ENCODE results near the gene PDZD7.

The PDZD7 gene

DNA sequence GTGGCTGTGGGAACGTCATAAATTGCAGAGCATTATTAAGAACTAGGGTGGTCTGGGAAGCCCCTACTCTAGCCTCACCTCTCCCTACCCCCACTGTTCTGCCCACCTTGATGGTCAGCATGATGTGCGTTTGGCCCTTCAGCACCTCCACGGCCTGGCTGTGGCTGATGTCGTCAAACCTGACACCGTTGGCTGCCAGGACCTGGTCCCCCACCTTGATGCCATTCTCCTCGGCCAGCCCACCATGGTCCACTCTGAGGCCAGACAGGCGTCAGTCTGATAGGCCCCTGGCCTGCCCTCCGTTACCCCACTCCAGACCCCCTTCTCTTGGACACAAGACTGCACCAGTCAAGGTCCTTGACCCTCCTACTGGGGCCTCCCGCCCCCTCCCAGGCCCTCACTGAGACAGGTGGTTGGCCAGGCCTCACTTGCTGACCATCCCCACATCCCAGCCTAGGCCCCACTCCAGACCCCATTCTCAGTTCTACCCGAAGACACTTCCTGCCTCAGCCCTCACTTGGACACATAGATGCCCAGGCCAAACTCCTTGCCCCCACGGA is 9.2 kb downstream of the PDZD7 start:
- in situ Hi-C loops (cut with HindIII; ENCODE audit: low sequenced_read_pairs), result no loop called here

DNA sequence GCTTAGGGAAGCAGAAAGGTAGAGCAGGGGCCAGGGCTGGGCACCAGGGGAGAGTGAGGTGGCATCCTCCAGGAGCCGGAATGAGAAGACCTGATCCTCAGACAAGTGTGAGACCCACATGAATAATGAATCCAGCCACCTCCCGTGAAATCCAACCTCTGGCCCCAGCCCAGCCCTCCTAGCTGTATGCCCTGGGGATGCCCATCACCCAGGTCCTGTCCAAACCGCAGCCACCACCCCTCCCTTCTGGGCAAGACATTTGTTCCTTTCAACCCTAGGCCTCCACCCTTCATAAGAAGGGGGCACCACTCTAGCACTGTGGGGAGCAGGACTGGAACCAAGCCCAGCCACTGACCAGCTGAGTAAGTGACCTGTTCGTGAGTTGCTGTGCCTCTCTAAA is 9.7 kb downstream of the PDZD7 start:
- in situ Hi-C loops (cut with HindIII; ENCODE audit: low sequenced_read_pairs), result no loop called here

DNA sequence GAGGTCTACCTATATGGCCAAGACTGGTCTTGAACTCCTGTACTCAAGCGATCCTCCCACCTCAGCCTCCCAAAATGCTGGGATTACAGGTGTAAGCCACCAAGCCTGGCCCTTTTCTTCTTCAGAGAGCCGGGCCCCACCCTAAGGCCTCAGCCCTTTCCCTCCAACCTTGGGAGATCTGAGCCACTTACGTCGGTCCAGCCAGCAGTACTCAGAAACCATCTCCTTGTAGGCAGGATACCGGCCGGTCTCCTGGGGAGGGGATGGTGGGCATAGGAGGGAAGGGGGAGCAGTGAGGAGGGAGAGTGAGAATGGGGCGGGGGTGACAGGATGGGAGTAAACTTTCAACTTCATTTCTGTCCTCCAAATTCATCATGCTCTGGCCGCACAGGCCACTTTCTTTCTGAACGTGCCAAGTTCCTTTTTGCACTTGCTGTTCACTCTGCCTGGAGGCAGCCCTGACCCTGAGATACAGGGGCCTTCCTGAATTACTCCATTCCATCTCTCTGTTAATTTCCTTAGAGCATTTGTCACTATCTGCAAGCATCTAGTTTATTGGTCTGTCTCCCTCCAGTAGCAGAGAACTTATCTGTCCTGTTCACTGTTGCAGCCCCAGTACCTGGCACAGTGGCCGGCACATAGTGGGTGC is 10.4 kb downstream of the PDZD7 start:
- in situ Hi-C loops (cut with HindIII; ENCODE audit: low sequenced_read_pairs), result no loop called here

DNA sequence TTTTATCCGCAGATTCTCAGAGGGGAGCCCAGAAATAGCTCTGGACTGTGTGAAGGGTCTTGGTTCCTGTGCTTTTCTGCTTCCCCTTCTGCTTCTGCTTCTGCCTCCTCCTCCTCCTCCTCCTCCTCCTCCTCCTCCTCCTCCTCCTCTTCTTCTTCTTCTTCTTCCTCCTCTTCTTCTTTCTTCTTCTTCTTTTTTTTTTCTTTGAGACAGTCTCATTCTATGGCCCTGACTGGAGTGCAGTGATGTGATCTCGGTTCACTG is 11.6 kb downstream of the PDZD7 start:
- in situ Hi-C loops (cut with HindIII; ENCODE audit: low sequenced_read_pairs), result no loop called here

DNA sequence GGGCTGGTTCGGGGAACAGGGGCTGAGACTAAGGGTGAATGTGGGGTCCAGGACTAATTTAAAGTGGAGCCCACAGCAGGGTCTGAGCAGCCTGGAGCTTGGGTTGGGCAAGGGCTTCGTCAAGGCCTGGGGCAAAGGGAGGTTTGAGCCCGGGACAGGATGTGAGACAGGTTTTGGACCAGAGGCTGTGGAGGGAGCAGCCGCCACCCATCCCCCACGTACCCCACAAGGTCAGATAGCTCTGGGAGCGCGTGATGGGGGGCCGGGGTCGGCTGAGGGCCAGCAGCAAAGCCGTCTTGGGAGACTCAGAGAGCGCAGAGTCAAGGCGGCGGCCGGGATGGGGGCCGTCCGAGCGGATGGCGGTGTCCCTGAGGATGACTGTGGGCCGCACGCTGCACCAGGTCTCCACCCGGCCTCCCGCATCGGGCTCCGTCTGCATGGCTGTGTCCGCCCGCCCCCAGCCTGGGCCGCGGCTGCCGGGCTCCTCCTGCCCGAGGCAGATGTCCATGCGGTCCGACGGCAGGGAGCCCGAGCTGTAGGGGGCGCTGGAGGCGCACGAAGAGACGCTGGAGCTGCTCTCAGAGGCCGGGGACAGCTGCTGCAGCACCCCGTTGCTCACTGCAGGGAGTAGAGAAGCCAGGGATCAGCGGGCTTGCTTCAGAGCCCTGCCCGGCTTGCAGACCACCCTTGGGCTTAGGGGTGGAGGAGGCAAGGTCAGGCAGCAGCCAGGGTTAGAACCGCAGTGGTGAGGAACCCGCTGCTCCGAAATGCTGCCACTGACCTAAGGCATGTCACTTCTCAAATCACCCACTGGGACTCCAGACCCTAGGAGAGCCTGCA is 12.1 kb downstream of the PDZD7 start:
- in situ Hi-C loops (cut with HindIII; ENCODE audit: low sequenced_read_pairs), result no loop called here

DNA sequence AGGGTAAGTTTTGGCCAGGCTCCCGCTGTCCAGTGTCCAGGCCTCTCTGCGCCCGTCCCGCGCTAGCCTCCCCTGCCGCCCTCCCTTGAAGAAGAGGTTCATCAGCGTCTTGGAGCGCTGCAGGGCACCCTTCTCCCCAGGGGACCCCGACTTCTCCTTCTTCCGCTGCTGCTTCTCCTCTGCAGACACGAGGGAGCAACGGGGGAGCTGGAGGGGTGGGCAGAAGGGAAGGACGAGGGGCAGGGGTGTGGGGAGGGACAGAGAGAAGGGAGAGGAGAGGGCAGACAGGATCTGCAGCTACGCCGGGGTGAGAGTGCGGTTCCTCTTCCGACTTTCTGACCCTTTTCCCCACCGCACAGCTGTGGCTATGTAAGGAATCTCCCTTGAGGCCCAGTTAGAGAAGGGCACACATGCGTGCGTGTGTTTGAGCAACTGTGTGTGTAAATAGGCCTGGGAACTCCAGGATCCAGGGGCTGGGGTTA is 12.8 kb downstream of the PDZD7 start:
- in situ Hi-C loops (cut with HindIII; ENCODE audit: low sequenced_read_pairs), result no loop called here

DNA sequence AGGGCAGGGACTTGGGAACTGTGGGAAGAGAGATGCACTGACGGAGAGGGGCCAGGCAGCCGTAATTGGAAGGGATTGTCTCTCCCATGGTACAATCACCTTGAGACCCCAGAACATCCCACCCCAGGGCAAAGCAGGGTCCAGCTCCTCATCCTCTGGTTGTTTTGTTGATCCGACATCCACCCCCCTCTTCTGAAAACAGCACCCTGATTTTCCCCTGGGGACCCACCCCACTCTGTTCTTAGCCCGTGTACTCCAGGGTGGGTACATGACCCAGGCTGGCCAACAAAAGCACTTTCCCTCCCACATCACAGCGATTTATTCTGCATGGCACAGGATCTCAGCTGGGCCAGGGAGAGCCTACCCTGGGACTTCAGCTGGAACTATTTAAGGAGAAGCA is 14.1 kb downstream of the PDZD7 start:
- in situ Hi-C loops (cut with HindIII; ENCODE audit: low sequenced_read_pairs), result no loop called here

DNA sequence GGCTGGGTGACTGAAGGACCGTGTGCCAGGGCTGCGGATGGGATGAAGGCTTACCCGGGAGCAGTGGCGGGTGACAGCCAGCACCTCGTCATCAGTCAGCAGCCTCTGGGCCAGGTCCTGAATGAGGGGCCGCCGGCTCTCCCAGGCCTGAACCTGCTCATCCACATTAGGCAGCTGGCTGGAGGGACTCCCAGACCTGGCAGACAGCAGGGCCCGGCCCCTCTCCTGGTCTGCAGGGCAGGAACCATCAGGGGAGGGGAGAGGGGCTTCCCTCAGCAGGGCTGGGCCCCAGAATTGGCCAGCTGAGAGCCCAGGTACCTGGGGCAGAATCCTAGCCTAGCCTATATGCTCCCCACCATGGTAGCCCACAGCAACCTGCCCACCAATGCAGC is 15.4 kb downstream of the PDZD7 start:
- in situ Hi-C loops (cut with HindIII; ENCODE audit: low sequenced_read_pairs), result no loop called here

DNA sequence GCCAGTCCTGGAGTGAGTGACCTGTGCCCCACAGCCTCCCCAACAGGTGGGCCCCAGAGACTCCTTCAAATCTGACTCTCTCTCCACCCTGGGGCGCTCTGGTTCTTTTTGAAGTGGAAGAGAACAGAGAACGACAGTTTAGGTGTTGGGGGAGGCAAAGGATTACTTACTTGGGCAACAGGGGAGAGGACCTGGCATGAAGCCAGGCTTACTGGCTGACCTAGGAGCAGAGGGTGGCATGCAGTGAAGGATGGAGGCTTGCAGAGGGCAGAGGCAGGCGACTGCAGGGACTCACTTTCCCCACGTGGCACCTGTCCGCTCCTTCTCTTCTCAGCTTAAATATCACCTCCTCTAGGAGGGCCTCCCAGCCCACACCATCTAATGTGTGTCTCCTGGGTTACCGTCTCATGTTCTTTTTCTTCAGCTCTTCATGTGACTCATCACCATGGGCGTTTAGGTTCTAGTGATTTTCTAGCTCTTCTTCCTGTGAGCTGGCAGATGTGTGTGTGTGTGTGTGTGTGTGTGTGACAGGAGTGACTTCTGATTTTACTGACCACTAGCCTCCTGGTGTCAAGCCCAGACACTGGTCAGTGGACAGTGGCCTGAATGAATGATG is 15.9 kb downstream of the PDZD7 start:
- in situ Hi-C loops (cut with HindIII; ENCODE audit: low sequenced_read_pairs), result no loop called here

DNA sequence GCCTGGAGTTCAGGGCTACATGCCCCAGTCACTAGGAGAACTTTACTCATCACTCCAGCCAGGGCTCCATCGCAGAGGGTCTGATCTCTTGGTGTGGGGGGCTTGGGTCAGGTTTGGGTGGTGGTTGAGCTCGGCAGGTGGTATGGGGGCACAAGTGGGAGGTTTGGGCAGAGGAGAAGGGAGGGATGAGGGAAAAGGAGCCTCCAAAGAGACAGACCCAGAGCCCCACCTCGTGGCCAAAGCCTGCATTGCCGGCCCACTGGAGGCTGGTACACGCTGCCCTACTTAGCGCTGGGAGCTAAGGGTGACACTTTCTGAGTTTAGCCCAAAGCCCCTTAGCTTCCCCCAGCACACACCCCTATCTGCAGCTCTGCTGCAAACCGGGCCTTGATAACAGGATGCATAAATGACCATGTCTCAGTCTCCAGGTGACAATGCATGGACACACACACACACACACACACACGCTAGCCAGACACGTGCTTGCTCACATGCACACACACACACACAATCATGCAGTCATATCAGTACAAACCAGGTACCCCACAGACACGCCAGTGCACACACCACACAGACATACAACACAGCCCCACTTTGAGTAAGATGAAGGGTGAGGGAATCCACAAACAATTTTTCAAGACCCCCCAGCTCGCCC is 16.6 kb downstream of the PDZD7 start:
- in situ Hi-C loops (cut with HindIII; ENCODE audit: low sequenced_read_pairs), result no loop called here

DNA sequence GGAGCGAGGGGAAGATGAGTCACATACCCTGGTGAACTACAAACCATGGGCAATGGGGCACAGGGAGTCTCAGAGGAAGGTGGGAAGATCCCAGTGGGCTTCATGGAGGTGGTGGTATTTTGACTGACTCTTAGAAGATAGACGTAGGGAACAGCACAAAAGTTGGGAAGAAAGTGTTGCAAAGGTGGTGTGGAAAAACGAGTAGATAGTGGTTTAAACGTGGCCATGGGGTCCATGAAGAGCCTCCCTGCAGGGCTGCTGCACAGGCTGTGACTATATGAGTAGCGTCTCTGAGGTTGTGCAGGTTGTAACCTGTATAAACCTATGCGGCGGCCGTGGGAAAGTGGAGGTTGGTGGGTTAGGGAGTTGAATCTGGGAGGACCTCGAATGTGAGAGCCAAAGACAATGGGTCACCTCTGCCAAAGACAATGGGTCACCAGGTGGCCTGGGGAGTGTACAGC is 17.5 kb downstream of the PDZD7 start:
- in situ Hi-C loops (cut with HindIII; ENCODE audit: low sequenced_read_pairs), result no loop called here

DNA sequence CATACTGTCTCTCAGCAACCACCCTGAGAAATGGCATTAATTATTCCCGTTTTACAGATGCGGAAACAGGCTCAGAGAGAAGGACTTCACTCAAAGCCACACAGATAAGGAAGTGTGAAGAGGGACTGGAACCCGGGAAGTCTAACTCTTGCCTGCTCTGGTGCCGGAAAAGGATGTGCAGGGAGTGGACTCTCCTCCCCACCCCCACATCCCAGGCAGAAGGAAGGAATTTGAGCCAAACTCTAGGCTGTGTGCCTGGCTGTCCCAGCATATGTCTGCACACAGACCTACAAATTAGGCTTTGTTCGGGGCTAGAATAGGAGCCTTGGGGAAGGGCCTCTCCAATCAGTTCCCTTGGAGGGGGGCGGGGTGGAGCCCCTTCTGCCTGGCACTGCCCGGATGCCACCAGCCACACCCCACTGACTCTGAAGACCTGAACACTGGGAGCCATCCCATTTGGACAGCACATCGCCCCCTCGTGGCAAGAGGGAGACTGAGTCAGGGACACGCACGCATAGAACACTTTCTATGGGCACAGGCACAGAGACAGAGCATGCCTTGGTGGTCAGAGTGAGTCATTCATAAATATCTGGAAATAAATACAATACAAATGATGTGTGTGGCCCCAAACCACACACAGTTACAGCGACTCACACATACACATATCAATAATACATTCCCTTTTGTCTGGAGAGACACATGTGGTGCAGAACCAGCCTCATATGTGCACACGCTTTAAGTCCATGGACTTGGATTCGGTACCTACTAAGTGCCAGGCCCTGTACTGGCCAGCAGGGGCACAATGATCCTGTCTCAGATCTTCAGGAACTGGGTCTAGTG is 18.2 kb downstream of the PDZD7 start:
- in situ Hi-C loops (cut with HindIII; ENCODE audit: low sequenced_read_pairs), result no loop called here

DNA sequence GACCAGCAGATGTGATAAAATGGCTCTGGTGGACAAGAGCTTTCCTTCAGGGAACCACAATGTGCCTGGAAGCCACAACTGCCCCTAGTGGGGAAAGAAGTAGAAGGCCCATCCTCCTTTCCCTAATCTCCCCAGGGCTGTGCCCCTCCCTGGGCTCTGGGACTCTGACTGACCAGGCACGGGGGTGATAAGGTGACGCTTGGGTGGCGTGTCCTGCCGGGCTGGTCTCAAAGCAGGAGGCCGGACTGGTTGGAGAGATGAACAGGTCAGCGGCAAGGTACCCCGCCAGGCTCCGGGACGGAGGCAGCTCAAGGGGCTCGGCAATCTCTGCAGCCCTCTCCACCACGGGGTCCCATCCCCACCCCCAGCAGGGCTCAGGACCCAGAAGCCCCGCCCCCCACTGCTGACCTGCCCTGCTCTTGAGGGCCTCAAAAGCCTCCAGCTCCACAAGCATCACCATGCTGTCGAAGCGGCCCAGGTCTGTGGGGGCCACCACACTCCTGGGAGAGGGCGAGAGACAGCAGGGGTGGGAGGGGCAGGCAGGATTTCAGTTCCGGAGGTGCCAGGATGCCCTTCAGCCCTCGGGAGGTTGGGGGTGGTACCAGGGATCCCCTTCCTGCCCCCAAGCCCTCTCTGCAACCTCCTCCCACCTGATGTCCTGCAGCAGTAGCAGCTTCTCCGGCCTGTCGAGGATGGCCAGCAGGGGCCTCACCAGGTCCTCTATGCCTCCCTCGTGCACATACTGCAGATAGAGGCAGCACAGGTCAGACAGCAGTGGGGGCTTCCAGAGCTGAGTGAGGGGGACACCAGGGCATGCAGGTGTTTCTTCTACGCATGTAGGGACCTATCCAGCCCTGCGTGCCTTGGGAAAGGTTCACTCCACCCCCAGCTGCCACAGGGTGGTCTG is 19.2 kb downstream of the PDZD7 start:
- in situ Hi-C loops (cut with HindIII; ENCODE audit: low sequenced_read_pairs), result no loop called here

DNA sequence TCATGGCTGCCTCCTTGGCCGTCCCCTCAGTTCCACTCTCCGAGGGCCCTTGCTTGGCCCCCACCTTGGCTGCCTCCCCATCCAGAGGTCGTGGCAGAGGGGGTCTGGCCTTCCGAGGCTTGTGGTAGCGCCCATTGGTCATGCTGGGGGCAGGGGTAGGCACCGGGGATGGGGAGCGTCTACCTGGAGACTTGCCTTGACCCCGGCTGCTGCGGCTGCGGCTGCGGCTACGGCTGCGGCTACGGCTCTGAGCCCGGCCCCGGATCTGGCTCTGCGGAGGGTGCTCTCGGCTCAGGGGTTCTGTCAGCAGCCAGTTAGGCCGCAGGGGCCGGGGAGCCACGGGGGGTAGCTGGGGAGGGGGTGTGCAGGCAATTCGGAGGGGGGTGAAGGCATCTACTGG is 20.6 kb downstream of the PDZD7 start:
- in situ Hi-C loops (cut with HindIII; ENCODE audit: low sequenced_read_pairs), result no loop called here

DNA sequence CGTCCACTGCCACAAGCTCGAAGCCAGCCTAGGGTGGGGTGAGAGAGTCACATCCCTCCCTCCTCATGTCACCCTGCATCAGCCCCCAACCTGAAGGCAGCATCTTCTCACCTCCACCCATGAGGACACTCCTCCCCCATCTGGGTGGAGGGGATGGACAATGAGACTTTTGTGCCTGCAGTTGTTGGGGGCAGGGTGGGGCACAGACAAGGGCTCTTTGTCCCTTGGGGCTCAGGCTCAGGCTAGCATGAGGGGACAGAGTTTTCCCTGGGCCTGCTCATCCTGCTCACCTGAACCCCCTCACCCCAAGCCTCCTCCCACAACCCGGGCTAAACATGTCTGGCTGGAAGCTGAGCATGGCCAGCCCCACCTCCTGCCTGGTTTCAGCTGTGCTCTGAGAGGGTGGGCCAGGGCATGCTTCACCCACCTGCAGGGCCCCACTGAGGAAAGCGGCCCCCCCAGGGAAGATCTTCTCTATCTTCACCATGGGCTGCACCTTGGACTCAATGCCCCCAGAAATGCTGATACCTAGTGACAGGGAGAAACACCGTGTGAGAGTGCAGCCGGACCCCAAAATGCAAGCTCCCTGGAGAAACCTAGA is 22.0 kb downstream of the PDZD7 start:
- in situ Hi-C loops (cut with HindIII; ENCODE audit: low sequenced_read_pairs), result no loop called here

DNA sequence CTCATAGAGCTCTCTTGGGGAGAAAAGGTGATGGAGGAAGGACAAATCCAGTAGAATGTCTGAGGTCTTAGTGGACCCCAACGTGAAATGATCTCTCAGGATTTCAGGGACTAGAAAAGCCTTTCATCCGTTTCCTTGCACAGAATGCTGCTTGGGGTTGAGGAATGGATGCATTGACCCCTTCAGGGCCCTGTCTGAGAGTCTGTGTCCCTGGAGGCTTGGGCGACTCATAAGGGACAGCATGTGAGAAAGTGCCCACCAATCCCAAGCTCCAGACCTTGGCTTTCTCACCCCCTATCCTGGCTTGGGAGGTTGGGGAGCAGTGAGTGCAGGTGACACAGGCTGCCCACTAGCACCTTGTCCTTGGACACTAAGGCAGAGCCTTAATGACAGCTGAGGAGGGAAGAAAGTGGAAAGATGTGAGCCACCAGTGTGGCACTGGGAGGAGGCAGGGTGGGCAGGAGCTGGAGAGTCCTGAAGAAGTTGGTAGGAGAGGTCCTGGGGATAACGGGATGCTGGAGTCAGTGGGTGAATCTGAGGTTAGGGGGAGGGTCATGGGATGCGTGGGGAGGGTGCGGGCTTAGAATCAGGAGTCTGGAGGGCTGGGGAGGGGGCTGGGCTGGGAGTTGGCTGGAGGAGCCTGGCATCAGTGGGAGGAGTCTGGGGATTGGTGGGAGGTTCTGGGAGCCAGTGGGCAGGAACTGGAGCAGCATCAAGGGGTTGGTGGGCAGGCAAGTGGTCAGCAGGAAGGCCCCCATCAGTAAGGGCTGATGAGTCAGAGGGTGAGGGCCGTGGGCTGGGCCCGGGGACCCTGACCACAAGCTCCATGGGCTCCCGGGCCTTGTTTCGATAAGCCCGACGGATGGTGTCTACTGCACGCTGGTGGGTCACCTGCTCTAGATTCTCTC is 22.8 kb downstream of the PDZD7 start:
- in situ Hi-C loops (cut with HindIII; ENCODE audit: low sequenced_read_pairs), result no loop called here

DNA sequence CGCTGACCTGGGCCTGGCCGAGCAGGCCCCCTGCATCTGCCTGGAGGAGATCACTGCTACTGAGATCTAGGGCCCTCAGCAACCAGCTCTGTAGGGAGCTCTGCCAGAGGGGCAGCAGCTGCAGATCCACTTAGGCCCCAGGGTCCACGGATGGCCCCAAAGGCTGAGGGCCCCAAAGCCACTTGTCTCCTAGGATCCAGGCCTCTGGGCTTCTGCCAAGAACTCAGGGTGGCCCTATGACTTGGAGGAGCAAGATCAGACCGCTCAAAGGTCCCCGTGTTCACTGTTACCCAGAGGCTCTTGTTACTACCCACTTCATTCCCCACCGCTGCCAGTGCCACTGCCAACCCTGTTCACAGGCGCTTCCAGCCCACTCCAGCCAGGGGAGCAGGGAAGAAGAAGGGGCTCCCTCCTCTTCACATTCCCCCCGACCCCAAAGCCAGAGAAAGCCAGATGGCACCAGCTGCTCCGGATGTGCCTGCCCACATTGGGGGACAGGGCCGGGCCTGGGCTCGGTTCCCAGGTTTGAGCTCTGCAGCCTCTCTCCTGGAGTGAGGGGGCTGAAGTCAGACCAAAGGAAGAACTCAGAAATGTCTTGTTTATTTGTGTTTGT is 23.7 kb downstream of the PDZD7 start:
- in situ Hi-C loops (cut with HindIII; ENCODE audit: low sequenced_read_pairs), result no loop called here

All from endothelial cell of hepatic sinusoid (primary cell).